Measurements from ENCODE around the gene LCE5A.
"Not testable (repeated sequence)": the region's sequence is repeated elsewhere in the genome, so short reads cannot be mapped to it uniquely, and the experiment has no call there.

LCE5A gene

GRCh38 chr1:152546704-152547103, 36.1 kb downstream of the LCE5A start:
- H3K4me3 ChIP-seq (ENCODE audit: low read depth in 1 of 2, low read length in 2 of 2), result no peak overlapping the region
- H3K27me3 ChIP-seq (ENCODE audit: insufficient read depth, low read length, poor library complexity), result no peaks in the 10 kb centered on the region
- H2AFZ ChIP-seq (ENCODE audit: low read depth, low read length), result no peak overlapping the region
- no peak overlapping the region for H3K27ac ChIP-seq (ENCODE audit: low read length)
- H3K4me1 ChIP-seq (ENCODE audit: insufficient read depth, low read length), result no peaks in the 10 kb centered on the region
- no peaks in the 10 kb centered on the region for H3K9me3 ChIP-seq (ENCODE audit: insufficient read depth, low read length, severe bottlenecking)
- no peak overlapping the region for H3K9ac ChIP-seq (ENCODE audit: low read depth, low read length)
- H3K4me2 ChIP-seq (ENCODE audit: insufficient read depth, low read length), result no peak overlapping the region
- H3K36me3 ChIP-seq (ENCODE audit: insufficient read depth, low read length), result no peaks in the 10 kb centered on the region
- no peak for ATAC-seq (ENCODE audit: insufficient read depth, low read depth)
- TF ChIP-seq, protein P1, sequence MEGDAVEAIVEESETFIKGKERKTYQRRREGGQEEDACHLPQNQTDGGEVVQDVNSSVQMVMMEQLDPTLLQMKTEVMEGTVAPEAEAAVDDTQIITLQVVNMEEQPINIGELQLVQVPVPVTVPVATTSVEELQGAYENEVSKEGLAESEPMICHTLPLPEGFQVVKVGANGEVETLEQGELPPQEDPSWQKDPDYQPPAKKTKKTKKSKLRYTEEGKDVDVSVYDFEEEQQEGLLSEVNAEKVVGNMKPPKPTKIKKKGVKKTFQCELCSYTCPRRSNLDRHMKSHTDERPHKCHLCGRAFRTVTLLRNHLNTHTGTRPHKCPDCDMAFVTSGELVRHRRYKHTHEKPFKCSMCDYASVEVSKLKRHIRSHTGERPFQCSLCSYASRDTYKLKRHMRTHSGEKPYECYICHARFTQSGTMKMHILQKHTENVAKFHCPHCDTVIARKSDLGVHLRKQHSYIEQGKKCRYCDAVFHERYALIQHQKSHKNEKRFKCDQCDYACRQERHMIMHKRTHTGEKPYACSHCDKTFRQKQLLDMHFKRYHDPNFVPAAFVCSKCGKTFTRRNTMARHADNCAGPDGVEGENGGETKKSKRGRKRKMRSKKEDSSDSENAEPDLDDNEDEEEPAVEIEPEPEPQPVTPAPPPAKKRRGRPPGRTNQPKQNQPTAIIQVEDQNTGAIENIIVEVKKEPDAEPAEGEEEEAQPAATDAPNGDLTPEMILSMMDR (IDR thresholded peaks at IDR 0.05; ENCODE audit: borderline replicate concordance, extremely low read depth, low read length, poor library complexity, severe bottlenecking), result no peak
- H4K20me1 ChIP-seq (ENCODE audit: insufficient read depth, low read length), result no peaks in the 10 kb centered on the region
- H3K79me2 ChIP-seq (ENCODE audit: insufficient read depth, low read length), result no peaks in the 10 kb centered on the region
- DNase-seq, result no peak

- H3K79me2 ChIP-seq (ENCODE audit: insufficient read depth, low read length); H3K4me2 ChIP-seq (ENCODE audit: insufficient read depth, low read length); H3K4me3 ChIP-seq (ENCODE audit: low read depth in 1 of 2, low read length in 2 of 2); H3K27me3 ChIP-seq (ENCODE audit: insufficient read depth, low read length, poor library complexity); H3K9me3 ChIP-seq (ENCODE audit: insufficient read depth, low read length, severe bottlenecking); ATAC-seq (ENCODE audit: insufficient read depth, low read depth); H3K4me1 ChIP-seq (ENCODE audit: insufficient read depth, low read length); H2AFZ ChIP-seq (ENCODE audit: low read depth, low read length); DNase-seq; H3K9ac ChIP-seq (ENCODE audit: low read depth, low read length); H3K27ac ChIP-seq (ENCODE audit: low read length); H4K20me1 ChIP-seq (ENCODE audit: insufficient read depth, low read length); H3K36me3 ChIP-seq (ENCODE audit: insufficient read depth, low read length): not testable (repeated sequence)
Observed at GRCh38 chr1:152548358-152548757, 37.8 kb downstream of the LCE5A start.
